ENCODE measurements around the gene KLF15.

KLF15 gene

GRCh38 chr3:126319701-126320295, 37.4 kb downstream of the KLF15 start:
- DNase-seq (ENCODE audit: low spot score) = no peak

GRCh38 chr3:126317029-126317996, 39.9 kb downstream of the KLF15 start:
- no peak for DNase-seq (ENCODE audit: low spot score)

- DNase-seq (ENCODE audit: low spot score) = no peak
Observed at GRCh38 chr3:126316501-126316939, 40.7 kb downstream of the KLF15 start.

GRCh38 chr3:126316031-126316461, 41.2 kb downstream of the KLF15 start:
- no peak for DNase-seq (ENCODE audit: low spot score)

- no peak for DNase-seq (ENCODE audit: low spot score)
Observed at GRCh38 chr3:126314790-126315658, 42.2 kb downstream of the KLF15 start.

- no peak for DNase-seq (ENCODE audit: low spot score)
Observed at GRCh38 chr3:126314305-126314789, 42.9 kb downstream of the KLF15 start.

GRCh38 chr3:126313580-126314304, 43.5 kb downstream of the KLF15 start:
- no peak for DNase-seq (ENCODE audit: low spot score)

GRCh38 chr3:126313166-126313565, 44.0 kb downstream of the KLF15 start:
- DNase-seq (ENCODE audit: low spot score) = no peak

GRCh38 chr3:126312341-126312740, 44.9 kb downstream of the KLF15 start:
- DNase-seq (ENCODE audit: low spot score) = no peak

- no peak for DNase-seq (ENCODE audit: low spot score)
Observed at GRCh38 chr3:126311338-126311978, 45.8 kb downstream of the KLF15 start.

GRCh38 chr3:126310816-126311215, 46.4 kb downstream of the KLF15 start:
- no peak for DNase-seq (ENCODE audit: low spot score)

GRCh38 chr3:126309861-126310655, 47.1 kb downstream of the KLF15 start:
- DNase-seq (ENCODE audit: low spot score) = no peak

GRCh38 chr3:126309165-126309564, 48.0 kb downstream of the KLF15 start:
- no peak for DNase-seq (ENCODE audit: low spot score)

- DNase-seq (ENCODE audit: low spot score) = no peak
Observed at GRCh38 chr3:126308394-126309125, 48.6 kb downstream of the KLF15 start.

GRCh38 chr3:126307591-126308393, 49.4 kb downstream of the KLF15 start:
- no peak for DNase-seq (ENCODE audit: low spot score)

- no peak for DNase-seq (ENCODE audit: low spot score)
Observed at GRCh38 chr3:126306888-126307482, 50.2 kb downstream of the KLF15 start.

- DNase-seq (ENCODE audit: low spot score) = no peak
Observed at GRCh38 chr3:126306397-126306796, 50.8 kb downstream of the KLF15 start.

- no peak for DNase-seq (ENCODE audit: low spot score)
Observed at GRCh38 chr3:126305427-126305826, 51.8 kb downstream of the KLF15 start.
